Measurements from ENCODE around the gene CALML3.
"Not testable (repeated sequence)": the region's sequence is repeated elsewhere in the genome, so short reads cannot be mapped to it uniquely, and the experiment has no call there.

Gene CALML3

DNA sequence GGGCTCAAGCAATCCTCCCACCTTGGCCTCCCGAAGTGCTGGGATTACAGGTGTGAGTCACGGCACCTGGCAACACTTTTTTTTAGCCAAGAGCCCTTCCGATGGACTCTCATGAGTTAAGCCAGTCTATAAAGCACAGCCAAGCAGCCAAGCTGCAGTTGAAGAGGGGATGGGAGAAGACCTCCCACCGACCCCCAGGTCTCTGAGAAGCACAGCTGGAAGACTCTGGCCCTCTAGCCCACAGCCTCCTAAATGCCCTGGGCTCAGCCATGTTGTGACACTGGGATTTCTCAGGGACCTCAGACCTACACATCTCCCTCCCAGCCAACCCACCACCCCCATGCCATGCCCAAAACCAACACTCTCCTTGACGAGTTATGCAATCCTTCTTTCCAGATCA lies 31.1 kb downstream of the CALML3 start:
- no peak for DNase-seq (ENCODE audit: low read depth)

DNA sequence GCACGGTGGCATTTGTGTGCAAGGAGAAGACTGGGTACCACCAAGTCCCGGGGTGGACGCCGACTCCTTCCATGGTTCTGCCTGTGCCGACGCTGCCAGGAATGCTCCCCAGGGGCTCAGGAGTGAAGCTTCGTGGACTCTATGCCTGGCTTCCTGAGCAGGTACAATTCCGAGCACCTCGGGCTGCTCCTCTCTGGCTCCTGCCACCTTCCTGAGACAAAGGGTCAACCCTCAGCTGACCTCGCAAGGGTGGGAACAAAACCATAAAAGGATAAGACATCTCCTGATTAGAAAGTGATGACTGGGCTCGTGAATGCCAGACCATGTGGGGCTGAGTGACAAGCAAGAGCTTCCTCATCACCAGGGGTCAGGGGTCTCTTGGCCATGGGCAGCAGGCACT lies 31.8 kb downstream of the CALML3 start:
- no peak for DNase-seq (ENCODE audit: low read depth)

- DNase-seq (ENCODE audit: low read depth): no peak
These were observed 32.4 kb downstream of the CALML3 start for GRCh38 chr10:5557040-5557721.

DNA sequence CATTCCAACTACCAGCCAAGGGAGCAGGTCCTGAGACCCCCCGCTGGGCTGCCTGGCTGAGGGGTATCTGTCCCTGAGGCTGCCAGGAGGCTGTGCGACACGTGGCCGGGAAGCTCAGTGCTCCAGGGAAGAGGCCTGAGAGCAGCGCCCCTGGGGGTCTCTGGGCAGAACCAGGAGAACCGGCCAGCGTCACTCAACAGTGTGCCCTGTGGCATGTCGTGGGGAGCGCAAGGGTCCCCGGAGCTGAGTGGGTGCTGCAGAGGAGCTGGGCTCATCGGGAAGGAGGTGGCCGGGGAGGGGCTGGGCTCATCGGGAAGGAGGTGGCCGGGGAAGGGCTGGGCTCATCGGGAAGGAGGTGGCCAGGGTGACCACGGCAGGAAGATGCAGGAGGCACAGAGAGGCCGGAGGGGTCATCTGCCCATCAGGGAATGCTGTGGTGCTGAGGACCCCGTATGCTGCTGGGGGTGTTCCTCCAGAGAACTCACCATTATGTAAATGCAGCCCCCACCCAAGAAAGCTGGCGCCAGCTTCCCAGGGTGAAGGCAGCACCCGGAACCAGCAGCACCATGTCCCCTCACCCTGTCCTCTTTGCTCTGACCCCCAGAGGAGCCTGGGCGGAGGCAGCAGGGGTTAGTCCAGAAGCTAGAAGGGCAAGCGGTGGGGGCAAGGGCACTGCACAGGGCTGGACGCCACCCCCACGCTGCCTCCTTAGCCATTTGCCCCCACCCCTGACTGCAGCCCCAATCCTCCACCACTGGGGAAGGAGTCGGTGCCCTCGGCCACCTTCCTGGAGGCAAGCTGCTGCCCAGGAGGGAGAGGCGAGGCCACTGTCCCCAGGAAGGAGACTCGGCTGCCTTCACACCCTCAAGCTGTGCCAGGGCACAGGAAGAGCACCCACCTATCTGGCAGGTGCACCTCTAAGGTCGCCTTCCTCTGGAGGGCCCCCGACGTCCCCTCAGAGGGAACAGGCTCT lies 33.3 kb downstream of the CALML3 start:
- DNase-seq (ENCODE audit: low read depth): no peak

DNA sequence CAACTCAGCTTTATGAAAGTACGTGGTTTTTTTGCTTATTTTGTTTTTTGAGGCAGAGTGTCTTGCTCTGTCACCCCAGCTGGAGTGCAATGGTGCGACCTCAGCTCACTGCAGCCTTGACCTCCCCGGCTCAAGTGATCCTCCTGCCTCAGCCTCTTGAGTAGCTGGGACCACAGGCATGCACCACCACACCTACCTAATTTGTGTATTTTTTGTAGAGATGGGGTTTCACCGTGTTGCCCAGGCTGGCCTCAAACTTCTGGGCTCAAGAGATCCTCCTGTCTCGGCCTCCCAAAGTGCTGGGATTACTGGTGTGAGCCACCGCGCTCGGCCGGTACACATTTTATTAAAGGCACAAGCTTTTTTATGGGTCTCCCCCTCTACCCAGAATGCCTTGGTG lies 34.3 kb downstream of the CALML3 start:
- not testable (repeated sequence) for DNase-seq (ENCODE audit: low read depth)

DNA sequence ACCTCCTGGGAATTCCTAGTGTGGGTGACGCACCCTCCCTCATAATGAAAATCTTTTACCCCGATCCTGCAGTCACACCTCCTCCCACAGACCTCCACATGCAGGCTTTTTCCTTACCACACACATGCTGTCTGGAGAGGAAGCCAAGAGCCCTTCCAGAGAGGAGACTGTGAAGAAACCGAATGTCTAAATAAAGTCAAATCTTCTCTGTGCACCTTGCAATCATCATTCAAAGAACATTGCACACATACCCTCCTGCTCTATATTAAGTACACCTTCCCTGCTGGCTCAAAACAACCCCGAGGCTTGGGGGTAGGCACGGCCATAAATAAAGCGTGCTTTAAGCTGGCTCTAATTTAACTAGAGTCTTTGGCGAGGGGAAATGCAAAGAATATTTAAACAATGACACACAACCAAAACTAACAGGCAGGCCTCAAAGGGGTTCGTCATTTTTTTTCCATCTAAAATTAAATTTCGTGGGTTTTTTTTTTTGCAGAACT lies 34.9 kb downstream of the CALML3 start:
- no peak for DNase-seq (ENCODE audit: low read depth)

DNA sequence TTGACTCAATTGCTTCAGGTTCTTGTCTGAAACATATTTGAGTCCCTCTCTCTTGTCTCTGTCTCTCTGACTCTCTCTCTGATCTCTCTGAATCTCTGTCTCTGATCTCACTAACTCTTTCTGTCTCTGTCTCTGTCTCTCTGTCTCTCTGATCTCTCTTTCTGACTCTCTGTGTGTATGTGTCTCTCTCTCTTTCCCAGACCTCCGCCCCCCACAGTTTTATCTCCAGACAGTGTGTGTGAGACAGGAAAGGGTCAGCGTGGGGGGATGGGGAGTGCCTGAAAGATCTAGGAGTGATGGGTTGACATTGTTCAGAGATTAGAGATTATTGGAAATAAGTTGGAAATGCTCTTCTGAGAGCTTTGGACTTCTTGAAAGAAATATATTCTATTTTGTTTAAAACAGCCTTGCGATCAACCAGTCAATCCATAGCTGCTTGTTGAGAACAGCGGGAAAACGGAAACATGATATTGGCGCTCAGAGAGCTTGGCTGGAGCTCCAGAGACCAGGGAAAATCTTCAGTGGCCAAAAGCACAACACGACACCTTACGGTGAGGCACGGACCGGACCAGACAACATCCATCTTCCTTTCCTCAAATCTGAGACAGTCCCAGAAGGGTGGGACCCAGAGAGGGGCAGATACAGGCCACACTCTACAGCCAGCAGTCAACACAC lies 35.5 kb downstream of the CALML3 start:
- no peak for DNase-seq (ENCODE audit: low read depth)

- DNase-seq (ENCODE audit: low read depth): no peak
These were observed 36.3 kb downstream of the CALML3 start for GRCh38 chr10:5560817-5561703.

- DNase-seq (ENCODE audit: low read depth): no peak
These were observed 37.2 kb downstream of the CALML3 start for GRCh38 chr10:5561704-5562645.

DNA sequence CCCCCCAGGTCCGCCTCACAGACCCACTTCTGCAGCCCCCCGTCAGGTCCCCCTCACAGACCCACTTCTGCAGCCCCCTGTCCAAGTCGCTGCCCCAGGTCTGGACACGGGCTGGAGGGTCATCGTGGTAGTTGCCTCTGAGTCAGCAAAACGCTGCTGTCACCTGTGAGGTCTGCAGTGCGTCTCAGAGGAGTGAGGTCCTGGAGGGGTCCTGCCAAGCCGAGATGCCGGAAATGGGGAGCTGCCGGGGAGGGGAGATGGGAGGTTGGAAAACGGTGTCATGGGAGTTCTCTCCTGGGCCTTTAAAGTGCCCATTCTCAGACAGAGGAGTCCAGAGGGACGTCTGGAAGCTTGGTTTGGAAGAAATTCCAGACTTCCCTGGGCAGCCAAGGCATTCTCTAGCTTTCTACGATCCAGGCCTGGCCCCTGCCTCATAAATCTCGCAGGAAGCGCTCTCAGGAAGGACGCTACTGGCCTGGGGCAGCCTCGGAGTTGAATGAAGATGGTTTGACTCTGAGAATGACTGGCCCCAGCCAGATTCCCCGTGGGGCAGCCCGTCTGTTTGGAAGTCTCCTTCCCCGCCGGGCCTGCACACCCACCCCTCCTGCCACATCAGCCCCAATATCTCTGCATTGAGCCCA lies 38.7 kb downstream of the CALML3 start:
- DNase-seq (ENCODE audit: low read depth): no peak

DNA sequence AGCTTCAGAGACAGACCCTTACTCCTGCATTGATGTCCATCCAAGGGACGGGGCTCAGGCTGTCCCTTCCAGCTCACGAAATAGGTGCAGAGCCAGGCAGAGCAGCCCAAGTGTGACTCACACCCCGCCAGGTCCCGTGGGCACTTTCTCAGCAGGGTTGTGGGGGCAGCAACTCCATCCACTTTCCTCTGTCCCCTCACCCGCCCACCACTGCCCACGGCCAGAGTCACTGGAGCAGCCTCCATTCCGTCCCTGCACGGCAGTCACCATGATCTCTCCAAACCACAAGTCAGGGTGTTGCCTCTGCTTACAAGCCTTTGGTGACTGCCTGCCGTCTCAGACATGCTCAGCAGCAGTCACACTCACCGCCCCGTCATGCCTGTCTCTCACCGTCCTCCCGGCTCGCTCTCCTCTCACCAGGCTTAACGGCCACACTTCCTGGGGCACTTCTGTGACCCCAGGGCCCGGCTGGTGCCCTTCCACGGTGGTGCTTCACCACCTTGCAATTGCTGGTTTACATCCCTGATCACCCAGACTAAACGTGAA lies 39.3 kb downstream of the CALML3 start:
- no peak for DNase-seq (ENCODE audit: low read depth)

- DNase-seq (ENCODE audit: low read depth): no peak
These were observed 39.9 kb downstream of the CALML3 start for GRCh38 chr10:5564537-5565204.

- DNase-seq (ENCODE audit: low read depth): no peak
These were observed 40.4 kb downstream of the CALML3 start for GRCh38 chr10:5565205-5565545.

DNA sequence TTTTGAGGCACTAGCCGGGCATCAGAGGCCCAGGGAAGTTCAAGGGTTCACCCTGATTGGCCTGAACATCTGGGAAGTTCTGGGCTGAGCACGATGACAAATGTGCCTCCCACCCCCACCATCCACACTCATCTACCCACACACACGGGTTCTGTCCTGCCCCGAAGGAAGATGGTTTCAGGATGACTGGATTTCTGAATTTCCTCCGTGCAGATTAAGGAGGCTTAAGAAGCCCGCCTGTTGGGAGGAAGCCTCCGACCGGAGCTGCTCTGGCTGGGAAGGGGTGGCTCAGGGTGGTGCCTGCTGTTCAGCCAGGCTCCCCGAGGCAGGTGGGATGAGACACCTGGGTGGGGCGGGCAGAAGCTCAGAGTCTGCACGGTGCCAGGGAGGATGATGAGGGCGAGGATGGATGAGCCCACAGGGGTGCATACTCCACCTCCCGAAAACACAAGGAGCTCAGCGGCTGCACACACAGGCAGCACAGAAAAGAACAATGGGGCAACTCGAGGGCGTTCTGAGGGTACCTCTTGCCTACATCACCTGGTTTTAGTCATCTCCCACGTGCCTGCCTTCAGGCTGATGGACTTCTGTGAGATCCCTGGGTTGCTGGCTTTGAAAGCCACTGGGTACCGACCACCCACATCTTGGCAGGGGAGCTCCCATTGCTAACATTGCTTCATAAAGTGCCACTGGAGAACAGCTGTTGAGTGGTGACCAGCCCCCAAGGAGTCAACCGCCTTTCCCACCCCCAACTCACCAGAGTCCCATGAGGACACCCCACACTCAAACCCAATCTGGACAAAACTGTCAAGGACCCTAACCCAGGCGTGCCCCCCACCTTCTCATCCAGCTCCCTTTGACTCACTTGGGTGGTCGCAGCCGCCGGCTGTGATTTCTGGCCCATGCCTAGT lies 41.2 kb downstream of the CALML3 start:
- DNase-seq (ENCODE audit: low read depth): no peak

- DNase-seq (ENCODE audit: low read depth): no peak
These were observed 41.9 kb downstream of the CALML3 start for GRCh38 chr10:5566614-5567013.

- DNase-seq (ENCODE audit: low read depth): no peak
These were observed 42.7 kb downstream of the CALML3 start for GRCh38 chr10:5567477-5567876.

GRCh38 chr10:5568984-5569383 lies 44.2 kb downstream of the CALML3 start:
- no peak for DNase-seq (ENCODE audit: low read depth)

- DNase-seq (ENCODE audit: low read depth): no peak
These were observed 44.8 kb downstream of the CALML3 start for GRCh38 chr10:5569568-5569967.
